Activated CD4-positive, alpha-beta T cell treated with anti-CD3 and anti-CD28 coated beads, Interleukin-2, Interleukin-6, amounts not matched to agents 100 ng/mL and 50 ng/mL, durations not matched to agents 16 hours and 8 hours (primary cell): ENCODE measurements around the gene MEP1A.

Experiments used
- DNase-seq: peaks from one replicate; pipeline ENCODE4 v3.0.0-alpha.2; 2020

MEP1A gene

GRCh38 chr6:46776070-46776712 lies 17.0 kb upstream of the MEP1A start:
- DNase-seq: no peak

- no peak for DNase-seq
Observed at GRCh38 chr6:46777476-46778346, 15.5 kb upstream of the MEP1A start.

- peak; percentile 56 for DNase-seq
Observed at GRCh38 chr6:46781478-46782378, 11.5 kb upstream of the MEP1A start.

GRCh38 chr6:46784535-46784934 lies 8.7 kb upstream of the MEP1A start:
- DNase-seq: no peak

GRCh38 chr6:46787871-46788540 lies 5.2 kb upstream of the MEP1A start:
- no peak for DNase-seq

- no peak for DNase-seq
Observed at GRCh38 chr6:46788791-46789190, 4.4 kb upstream of the MEP1A start.

- no peak for DNase-seq
Observed at GRCh38 chr6:46789434-46790354, 3.5 kb upstream of the MEP1A start.

- no peak for DNase-seq
Observed at GRCh38 chr6:46790355-46790874, 2.8 kb upstream of the MEP1A start.

GRCh38 chr6:46792635-46793034 lies 554 bp upstream of the MEP1A start:
- DNase-seq: no peak

- DNase-seq: no peak
Observed at GRCh38 chr6:46794068-46794467, 879 bp downstream of the MEP1A start.

- no peak for DNase-seq
Observed at GRCh38 chr6:46795816-46796215, 2.6 kb downstream of the MEP1A start.

- DNase-seq: no peak
Observed at GRCh38 chr6:46796848-46797580, 3.8 kb downstream of the MEP1A start.

- DNase-seq: no peak
Observed at GRCh38 chr6:46799657-46800056, 6.5 kb downstream of the MEP1A start.

GRCh38 chr6:46808806-46809205 lies 15.6 kb downstream of the MEP1A start:
- no peak for DNase-seq

- DNase-seq: no peak
Observed at GRCh38 chr6:46815130-46815529, 21.9 kb downstream of the MEP1A start.

- no peak for DNase-seq
Observed at GRCh38 chr6:46816626-46817025, 23.4 kb downstream of the MEP1A start.

- no peak for DNase-seq
Observed at GRCh38 chr6:46819561-46819960, 26.4 kb downstream of the MEP1A start.

GRCh38 chr6:46821458-46821881 lies 28.3 kb downstream of the MEP1A start:
- DNase-seq: no peak

- DNase-seq: no peak
Observed at GRCh38 chr6:46828939-46829338, 35.8 kb downstream of the MEP1A start.

GRCh38 chr6:46832816-46833215 lies 39.6 kb downstream of the MEP1A start:
- DNase-seq: no peak
